Measurements from ENCODE around the gene XBP1. TPM values are rescaled to one million over a fixed set of nuclear protein-coding genes. Genes with fewer than 3 reads are reported as not detected.

XBP1 gene
- total and polyA plus RNA-seq, 2 of the 13 experiments (the other 11 are each of a cell fraction or from before 2014, with no cell fraction given), result 416 to 427 TPM

- TF ChIP-seq USF2 (IDR thresholded peaks at IDR 0.05; ENCODE audit: low read depth, low read length) (peak; percentile 61), USF2 (CRISPR knock-in tag; IDR thresholded peaks at IDR 0.05; ENCODE audit: borderline replicate concordance) (peak; percentile 74; the same call in 1 of the 2 replicates), MLX (CRISPR knock-in tag; IDR thresholded peaks at IDR 0.05) (peak; percentile 94), ARID4A (CRISPR knock-in tag; IDR thresholded peaks at IDR 0.05; ENCODE audit: borderline replicate concordance) (peak; percentile 48; the same call in 1 of the 2 replicates), ZNF792 (CRISPR knock-in tag; IDR thresholded peaks at IDR 0.05) (peak; percentile 83), MBD4 (IDR thresholded peaks at IDR 0.05; ENCODE audit: borderline replicate concordance, low read length) (peak; percentile 75; the same call in 1 of the 2 replicates), ZBTB40 (IDR thresholded peaks at IDR 0.05) (no peak), ZBTB40 (CRISPR knock-in tag; IDR thresholded peaks at IDR 0.05) (0 out of 2 replicates have a peak, but pooled peaks have one; percentile 18), MIER2 (CRISPR knock-in tag; IDR thresholded peaks at IDR 0.05) (peak; percentile 16)
Measured at GRCh38 chr22:28801845-28802594, 1.7 kb upstream of the XBP1 start (continued).

All from HepG2 (cell line).